Transverse colon (tissue), 4 donors: ENCODE measurements around the gene CREM.

Experiments
- CTCF ChIP-seq, 5 experiments: fragments of 200-600 bp in 3 of 5; fragments of 450-650 bp in 2 of 5; sonication (generic) in 3 of 5; IDR thresholded peaks; 1 replicate in 2 of 5; 2 replicates in 3 of 5; pipeline ENCODE4 v1.5.1; 2016 to 2017; ENCODE audit warnings: antibody characterized with exemption in 5 of 5, inconsistent platforms in 3 of 5, mild to moderate bottlenecking in 2 of 5, moderate library complexity in 1 of 5
- EP300 ChIP-seq: sonication (generic); formaldehyde crosslinking; IDR thresholded peaks from one replicate; pipeline ENCODE4 v1.6.1; 2017; ENCODE audit warnings: antibody characterized with exemption, low read depth
- POLR2A ChIP-seq: fragments of 450-650 bp; IDR thresholded peaks from one replicate; pipeline ENCODE4 v1.6.1; 2016; ENCODE audit warnings: antibody characterized with exemption, mild to moderate bottlenecking, moderate library complexity
- POLR2AphosphoS5 ChIP-seq, 3 donors: sonication (generic); formaldehyde crosslinking; IDR thresholded peaks; one replicate each; pipeline ENCODE4 v1.6.1; 2016; ENCODE audit warnings: antibody characterized with exemption in 3 of 3

GRCh38 chr10:35208536-35208935 is 81.9 kb downstream of the CREM start:
- TF ChIP-seq POLR2AphosphoS5 (IDR thresholded peaks at IDR 0.05) (no peak), CTCF (IDR thresholded peaks at IDR 0.05) (no peak), POLR2A (no peak), EP300 (no peak)
